ENCODE measurements around the gene JADE1. TPM values are rescaled to one million over a fixed set of nuclear protein-coding genes. Genes with fewer than 3 reads are reported as not detected.

The JADE1 gene
- polyA plus RNA-seq, 1 donor (not counting 4 experiments of a cell fraction or from before 2014, with no cell fraction given) = 2.8 TPM

- FAIRE-seq (no peak), DNase-seq (ENCODE audit: low read depth, low spot score) (no peak)
- Histone ChIP-seq H3K4me1 (ENCODE audit: control insufficient read depth, extremely low read depth, insufficient read depth, low read length) (peaks cover 4% of the 10 kb centered on the region), H3K79me2 (ENCODE audit: control insufficient read depth, insufficient read depth, low read length) (no peaks in the 10 kb centered on the region), H3K36me3 (ENCODE audit: control insufficient read depth in 2 of 2, extremely low read depth in 1 of 2, insufficient read depth in 2 of 2, low read length in 2 of 2) (no peaks in the 10 kb centered on the region), H3K27me3 (ENCODE audit: control insufficient read depth, extremely low read depth, insufficient read depth, low read length) (no peaks in the 10 kb centered on the region), H2AFZ (ENCODE audit: control insufficient read depth, low read length) (no peak overlapping the region), H3K4me3 (ENCODE audit: control insufficient read depth in 2 of 3, extremely low read depth in 1 of 3, insufficient read depth in 2 of 3, low read depth in 1 of 3, low read length in 3 of 3) (no peak overlapping the region), H3K27ac (ENCODE audit: control insufficient read depth, insufficient read depth, low read length) (no peak overlapping the region), H3K9me3 (ENCODE audit: control insufficient read depth, low read depth, low read length) (no peaks in the 10 kb centered on the region), H3K4me2 (ENCODE audit: control insufficient read depth, extremely low read depth, insufficient read depth, low read depth, low read length) (no peak overlapping the region), H4K20me1 (ENCODE audit: control insufficient read depth, extremely low read depth, insufficient read depth, low read length) (no peaks in the 10 kb centered on the region), H3K9ac (ENCODE audit: control insufficient read depth, extremely low read depth, insufficient read depth, low read length) (no peak overlapping the region), H3K9me1 (ENCODE audit: control insufficient read depth, extremely low read depth, insufficient read depth, low read length) (no peaks in the 10 kb centered on the region)
- TF ChIP-seq CTCF (optimal IDR thresholded peaks at IDR 0.05 in 1 of 3, IDR thresholded peaks at IDR 0.05 in 1 of 3, conservative IDR thresholded peaks at IDR 0.05 in 1 of 3; ENCODE audit: extremely low read depth in 1 of 3, insufficient read depth in 2 of 3, low read length in 3 of 3) (no peak), EZH2 (IDR thresholded peaks at IDR 0.05; ENCODE audit: low read length) (no peak)
- dilution Hi-C loops (cut with MboI; ENCODE audit: extremely low pct_ligation_motif_present, low sequenced_read_pairs) = no loop called here
Measured at GRCh38 chr4:128793859-128794672, 15.4 kb upstream of the JADE1 start.

GRCh38 chr4:128796934-128797333, 12.6 kb upstream of the JADE1 start:
- no peak overlapping the region for H3K9ac ChIP-seq (ENCODE audit: control insufficient read depth, extremely low read depth, insufficient read depth, low read length)
- no peak for TF ChIP-seq CTCF (optimal IDR thresholded peaks at IDR 0.05 in 1 of 3, IDR thresholded peaks at IDR 0.05 in 1 of 3, conservative IDR thresholded peaks at IDR 0.05 in 1 of 3; ENCODE audit: extremely low read depth in 1 of 3, insufficient read depth in 2 of 3, low read length in 3 of 3)
- TF ChIP-seq EZH2 (IDR thresholded peaks at IDR 0.05; ENCODE audit: low read length) = no peak
- peak; percentile 67 for FAIRE-seq
- H3K79me2 ChIP-seq (ENCODE audit: control insufficient read depth, insufficient read depth, low read length) = no peaks in the 10 kb centered on the region
- no peaks in the 10 kb centered on the region for H4K20me1 ChIP-seq (ENCODE audit: control insufficient read depth, extremely low read depth, insufficient read depth, low read length)
- H3K9me1 ChIP-seq (ENCODE audit: control insufficient read depth, extremely low read depth, insufficient read depth, low read length) = no peaks in the 10 kb centered on the region
- no peaks in the 10 kb centered on the region for H3K9me3 ChIP-seq (ENCODE audit: control insufficient read depth, low read depth, low read length)
- no peaks in the 10 kb centered on the region for H3K27me3 ChIP-seq (ENCODE audit: control insufficient read depth, extremely low read depth, insufficient read depth, low read length)
- DNase-seq (ENCODE audit: low read depth, low spot score) = no peak
- peaks cover 4% of the 10 kb centered on the region for H3K4me1 ChIP-seq (ENCODE audit: control insufficient read depth, extremely low read depth, insufficient read depth, low read length)
- no peak overlapping the region for H3K4me2 ChIP-seq (ENCODE audit: control insufficient read depth, extremely low read depth, insufficient read depth, low read depth, low read length)
- dilution Hi-C loops (cut with MboI; ENCODE audit: extremely low pct_ligation_motif_present, low sequenced_read_pairs) = no loop called here
- no peak overlapping the region for H2AFZ ChIP-seq (ENCODE audit: control insufficient read depth, low read length)
- no peaks in the 10 kb centered on the region for H3K36me3 ChIP-seq (ENCODE audit: control insufficient read depth in 2 of 2, extremely low read depth in 1 of 2, insufficient read depth in 2 of 2, low read length in 2 of 2)
- H3K4me3 ChIP-seq (ENCODE audit: control insufficient read depth in 2 of 3, extremely low read depth in 1 of 3, insufficient read depth in 2 of 3, low read depth in 1 of 3, low read length in 3 of 3) = no peak overlapping the region
- H3K27ac ChIP-seq (ENCODE audit: control insufficient read depth, insufficient read depth, low read length) = no peak overlapping the region

Measured in keratinocyte (primary cell).